GM19023 (cell line): ENCODE results near the gene GPS1.

Experiments
- ATAC-seq: cut with Tn5 transposase; IDR thresholded peaks from one replicate; pipeline ENCODE4 v1.9.1; 2021; ENCODE audit warnings: mild to moderate bottlenecking, moderate library complexity; ENCODE audit not compliant: unreplicated experiment

Gene GPS1

GRCh38 chr17:82098939-82099763 is 47.5 kb downstream of the GPS1 start:
- peak; percentile 10 for ATAC-seq

GRCh38 chr17:82100502-82101298 is 49.0 kb downstream of the GPS1 start:
- ATAC-seq: no peak

GRCh38 chr17:82101301-82101715 is 49.6 kb downstream of the GPS1 start:
- ATAC-seq: no peak

- ATAC-seq: no peak
Observed at GRCh38 chr17:82101767-82102679, 50.3 kb downstream of the GPS1 start.

- no peak for ATAC-seq
Observed at GRCh38 chr17:82103553-82104451, 52.1 kb downstream of the GPS1 start.

- ATAC-seq: no peak
Observed at GRCh38 chr17:82104797-82105416, 53.2 kb downstream of the GPS1 start.

GRCh38 chr17:82105417-82105881 is 53.8 kb downstream of the GPS1 start:
- ATAC-seq: no peak

- peak; percentile 77 for ATAC-seq
Observed at GRCh38 chr17:82105882-82106687, 54.4 kb downstream of the GPS1 start.

- no peak for ATAC-seq
Observed at GRCh38 chr17:82106688-82107305, 55.1 kb downstream of the GPS1 start.
